GM23248 (cell line): Measurements from ENCODE around the gene LANCL3. TPM values are rescaled to one million over a fixed set of nuclear protein-coding genes. Genes with fewer than 3 reads are reported as not detected.

Experiments used
- DNase-seq: peaks from one replicate; pipeline ENCODE4 v3.0.0-alpha.2; 2015
- H2AFZ ChIP-seq: fragments of 200-600 bp; sonication (generic); 2 replicates; pipeline ENCODE4 v1.6.1; 2016; ENCODE audit warnings: antibody characterized with exemption
- H3F3A ChIP-seq: fragments of 200-600 bp; sonication (generic); 2 replicates; pipeline ENCODE4 v1.6.1; 2016; ENCODE audit warnings: mild to moderate bottlenecking, antibody characterized with exemption, mixed run types; ENCODE audit not compliant: insufficient read depth
- H3K27ac ChIP-seq: fragments of 200-600 bp; sonication (generic); 2 replicates; pipeline ENCODE4 v1.5.1; 2016; ENCODE audit warnings: mild to moderate bottlenecking
- H3K27me3 ChIP-seq: fragments of 200-600 bp; sonication (generic); replicated peaks from 2 replicates; pipeline ENCODE4 v1.6.1; 2016; ENCODE audit warnings: mild to moderate bottlenecking; ENCODE audit not compliant: insufficient read depth
- H3K36me3 ChIP-seq: fragments of 200-600 bp; sonication (generic); 2 replicates; pipeline ENCODE4 v1.6.1; 2016; ENCODE audit warnings: low read depth, mild to moderate bottlenecking
- H3K4me1 ChIP-seq: fragments of 200-600 bp; sonication (generic); 2 replicates; pipeline ENCODE4 v1.6.1; 2016; ENCODE audit warnings: mild to moderate bottlenecking; ENCODE audit not compliant: insufficient read depth
- H3K4me2 ChIP-seq: fragments of 200-600 bp; sonication (generic); one replicate; pipeline ENCODE4 v1.6.1; 2016; ENCODE audit warnings: mild to moderate bottlenecking; ENCODE audit not compliant: unreplicated experiment
- H3K4me3 ChIP-seq: fragments of 200-600 bp; sonication (generic); 2 replicates; pipeline ENCODE4 v1.5.1; 2016; ENCODE audit warnings: mild to moderate bottlenecking
- H3K79me2 ChIP-seq: fragments of 200-600 bp; sonication (generic); 2 replicates; pipeline ENCODE4 v1.6.1; 2016; ENCODE audit warnings: mild to moderate bottlenecking; ENCODE audit not compliant: insufficient read depth
- H3K9ac ChIP-seq: fragments of 200-600 bp; sonication (generic); 2 replicates; pipeline ENCODE4 v1.6.1; 2016; ENCODE audit warnings: mild to moderate bottlenecking
- H3K9me2 ChIP-seq: fragments of 200-600 bp; sonication (generic); 2 replicates; pipeline ENCODE4 v1.6.1; 2016; ENCODE audit warnings: mixed run types, mild to moderate bottlenecking, moderate library complexity; ENCODE audit not compliant: insufficient read depth
- H3K9me3 ChIP-seq: fragments of 200-600 bp; sonication (generic); one replicate; pipeline ENCODE4 v1.6.1; 2017; ENCODE audit warnings: low read depth
- H4K20me1 ChIP-seq: fragments of 200-600 bp; sonication (generic); 2 replicates; pipeline ENCODE4 v1.6.0; 2016; ENCODE audit not compliant: insufficient read depth
- EZH2 ChIP-seq: fragments of 200-600 bp; sonication (generic); IDR thresholded peaks from 2 replicates; pipeline ENCODE4 v1.6.1; 2018; ENCODE audit warnings: antibody characterized with exemption, mild to moderate bottlenecking; ENCODE audit not compliant: insufficient read depth, poor library complexity, severe bottlenecking
- EZH2phosphoT487 ChIP-seq: fragments of 200-600 bp; sonication (generic); IDR thresholded peaks from 2 replicates; pipeline ENCODE4 v1.6.1; 2018; ENCODE audit warnings: antibody characterized with exemption, moderate library complexity, mild to moderate bottlenecking, low read depth; ENCODE audit not compliant: insufficient read depth
- WGBS, 2 experiments: methylation state at CpG; one replicate each; pipeline ENCODE4 v1.1.6; 2015 to 2017; ENCODE audit warnings: low lambda C conversion rate in 2 of 2, low coverage in 1 of 2; ENCODE audit errors: missing lambda C conversion rate in 2 of 2; 5-methylcytosine and 5-hydroxymethylcytosine counted together
- in situ Hi-C: fragments of 300-500 bp; cut with MboI; formaldehyde crosslinking; loops from 2 replicates; pipeline ENCODE4 v1.15.0; 2020
- polyA plus RNA-seq: library from polyadenylated mRNA; unstranded; fragments of >200 nt; fragmentation: Nextera tagmentation; extraction: Ambion mirVana; gene quantifications from 2 replicates; pipeline ENCODE4 v1.2.1, GENCODE V29; 2016
- total RNA-seq: library from RNA; depleted of rRNA; stranded (reverse); fragments of >200 nt; shearing (Covaris generic); gene quantifications from 2 replicates; pipeline ENCODE4 v1.2.3, GENCODE V29; 2014

LANCL3 gene
- total and polyA plus RNA-seq, 2 experiments from 2014 or later = not detected

GRCh38 chrX:37662181-37662580 lies 90.7 kb downstream of the LANCL3 start:
- no peaks in the 10 kb centered on the region for H3K9me2 ChIP-seq
- 60 to 62% methylated on average over 4 of the region's 4 CpGs for WGBS, 2 experiments
- no peak overlapping the region for H3K27ac ChIP-seq
- H3K79me2 ChIP-seq = no peaks in the 10 kb centered on the region
- no peak for DNase-seq
- H3K4me3 ChIP-seq = no peak overlapping the region
- H3K9me3 ChIP-seq = no peaks in the 10 kb centered on the region
- no peak overlapping the region for H3K4me2 ChIP-seq
- no peak overlapping the region for H3K9ac ChIP-seq
- no peaks in the 10 kb centered on the region for H3K4me1 ChIP-seq
- H3F3A ChIP-seq = no peaks in the 10 kb centered on the region
- H3K36me3 ChIP-seq = no peaks in the 10 kb centered on the region
- no peaks in the 10 kb centered on the region for H3K27me3 ChIP-seq
- in situ Hi-C loops = no loop called here
- TF ChIP-seq EZH2 = no peak
- no peak for TF ChIP-seq EZH2phosphoT487
- no peaks in the 10 kb centered on the region for H4K20me1 ChIP-seq
- no peak overlapping the region for H2AFZ ChIP-seq

GRCh38 chrX:37666516-37666915 lies 95.1 kb downstream of the LANCL3 start:
- Histone ChIP-seq H4K20me1 (no peaks in the 10 kb centered on the region), H3K27me3 (no peaks in the 10 kb centered on the region), H3K27ac (no peak overlapping the region), H2AFZ (no peak overlapping the region), H3F3A (no peaks in the 10 kb centered on the region), H3K36me3 (no peaks in the 10 kb centered on the region), H3K4me3 (no peak overlapping the region), H3K79me2 (no peaks in the 10 kb centered on the region), H3K9me3 (no peaks in the 10 kb centered on the region), H3K9ac (no peak overlapping the region), H3K4me1 (no peaks in the 10 kb centered on the region), H3K9me2 (no peaks in the 10 kb centered on the region), H3K4me2 (no peak overlapping the region)
- in situ Hi-C loops = no loop called here
- TF ChIP-seq EZH2 = no peak
- no peak for TF ChIP-seq EZH2phosphoT487
- no peak for DNase-seq

DNA sequence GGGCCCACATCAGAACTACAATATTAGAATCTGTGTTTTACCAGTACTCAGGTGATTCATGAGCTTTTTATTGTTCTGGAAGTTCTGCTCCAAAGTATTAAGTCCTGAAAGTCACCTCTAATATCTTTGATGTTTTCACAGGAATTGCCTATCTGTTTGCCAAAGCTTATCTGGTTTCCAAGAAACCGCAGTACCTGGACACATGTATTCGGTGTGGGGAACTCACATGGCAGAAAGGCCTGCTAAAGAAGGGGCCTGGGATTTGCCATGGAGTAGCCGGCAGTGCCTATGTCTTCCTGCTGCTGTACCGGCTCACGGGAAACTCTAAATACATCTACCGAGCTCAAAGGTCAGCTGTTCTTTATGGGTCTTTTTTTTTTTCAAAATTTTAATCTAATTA lies 95.7 kb downstream of the LANCL3 start:
- in situ Hi-C loops = no loop called here
- H3K27ac ChIP-seq = no peak overlapping the region
- H3K36me3 ChIP-seq = no peaks in the 10 kb centered on the region
- H3K4me1 ChIP-seq = no peaks in the 10 kb centered on the region
- no peak overlapping the region for H3K4me2 ChIP-seq
- no peak for DNase-seq
- no peak overlapping the region for H3K9ac ChIP-seq
- H4K20me1 ChIP-seq = no peaks in the 10 kb centered on the region
- no peak overlapping the region for H2AFZ ChIP-seq
- H3K9me3 ChIP-seq = no peaks in the 10 kb centered on the region
- no peaks in the 10 kb centered on the region for H3K9me2 ChIP-seq
- WGBS, 2 experiments = 46 to 58% methylated on average over 4 to 6 of the region's 6 CpGs
- H3K4me3 ChIP-seq = no peak overlapping the region
- H3K79me2 ChIP-seq = no peaks in the 10 kb centered on the region
- TF ChIP-seq EZH2 (no peak), EZH2phosphoT487 (no peak)
- no peaks in the 10 kb centered on the region for H3K27me3 ChIP-seq
- no peaks in the 10 kb centered on the region for H3F3A ChIP-seq

DNA sequence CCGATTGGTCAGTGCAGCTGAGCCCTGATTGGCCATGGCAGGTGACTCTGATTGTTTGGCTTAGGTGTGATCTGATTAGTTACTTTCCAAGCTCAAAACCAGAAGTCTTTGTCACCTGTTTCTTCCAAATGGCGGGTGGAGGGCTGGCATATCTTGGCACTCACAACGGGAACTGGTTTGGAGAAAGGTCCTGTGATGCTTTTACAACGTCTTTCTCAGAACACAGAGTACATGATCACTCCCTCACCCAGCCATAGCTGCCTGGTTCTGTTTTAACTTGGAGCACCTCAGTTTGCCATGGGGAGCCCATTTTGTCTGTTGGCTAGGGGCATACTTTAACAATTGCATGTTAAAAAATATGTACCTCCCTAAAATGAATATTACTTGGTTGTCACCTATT lies 101.1 kb downstream of the LANCL3 start:
- H3K4me1 ChIP-seq = no peaks in the 10 kb centered on the region
- WGBS, 2 experiments = 5% methylated on average over 4 of the region's 4 CpGs
- H2AFZ ChIP-seq = no peak overlapping the region
- in situ Hi-C loops = no loop called here
- H3K9me3 ChIP-seq = no peaks in the 10 kb centered on the region
- TF ChIP-seq EZH2 = no peak
- no peak for TF ChIP-seq EZH2phosphoT487
- no peaks in the 10 kb centered on the region for H3K79me2 ChIP-seq
- no peak overlapping the region for H3K4me3 ChIP-seq
- H3K9me2 ChIP-seq = no peaks in the 10 kb centered on the region
- no peaks in the 10 kb centered on the region for H3F3A ChIP-seq
- H3K9ac ChIP-seq = no peak overlapping the region
- no peak overlapping the region for H3K4me2 ChIP-seq
- no peak overlapping the region for H3K27ac ChIP-seq
- H3K36me3 ChIP-seq = no peaks in the 10 kb centered on the region
- H4K20me1 ChIP-seq = no peaks in the 10 kb centered on the region
- DNase-seq = no peak
- H3K27me3 ChIP-seq = no peaks in the 10 kb centered on the region

- no peaks in the 10 kb centered on the region for H3K79me2 ChIP-seq
- no peak overlapping the region for H3K4me3 ChIP-seq
- TF ChIP-seq EZH2phosphoT487 (no peak), EZH2 (no peak)
- H4K20me1 ChIP-seq = no peaks in the 10 kb centered on the region
- no peaks in the 10 kb centered on the region for H3K4me1 ChIP-seq
- in situ Hi-C loops = no loop called here
- no peak for DNase-seq
- H3K9me2 ChIP-seq = no peaks in the 10 kb centered on the region
- H2AFZ ChIP-seq = no peak overlapping the region
- no peaks in the 10 kb centered on the region for H3K27me3 ChIP-seq
- no peaks in the 10 kb centered on the region for H3F3A ChIP-seq
- no peaks in the 10 kb centered on the region for H3K9me3 ChIP-seq
- H3K27ac ChIP-seq = no peak overlapping the region
- no peak overlapping the region for H3K9ac ChIP-seq
- H3K36me3 ChIP-seq = no peaks in the 10 kb centered on the region
- H3K4me2 ChIP-seq = no peak overlapping the region
These were observed 105.3 kb downstream of the LANCL3 start for GRCh38 chrX:37676811-37677210.
